Measurements from ENCODE around the gene CC2D1A. TPM values are rescaled to one million over a fixed set of nuclear protein-coding genes. Genes with fewer than 3 reads are reported as not detected.

The CC2D1A gene
- total RNA-seq, 1 donor, result 16.6 TPM

- no peak overlapping the region for H3K4me3 ChIP-seq (ENCODE audit: low read depth, low read length)
- TF ChIP-seq CTCF (IDR thresholded peaks at IDR 0.05; ENCODE audit: insufficient read depth, low read length), result no peak
- DNase-seq (ENCODE audit: low read depth), result no peak
Observed at GRCh38 chr19:13961826-13962698, 56.1 kb downstream of the CC2D1A start.

GRCh38 chr19:13962699-13963602, 57.0 kb downstream of the CC2D1A start:
- no peak overlapping the region for H3K4me3 ChIP-seq (ENCODE audit: low read depth, low read length)
- no peak for TF ChIP-seq CTCF (IDR thresholded peaks at IDR 0.05; ENCODE audit: insufficient read depth, low read length)
- no peak for DNase-seq (ENCODE audit: low read depth)

- no peak overlapping the region for H3K4me3 ChIP-seq (ENCODE audit: low read depth, low read length)
- TF ChIP-seq CTCF (IDR thresholded peaks at IDR 0.05; ENCODE audit: insufficient read depth, low read length), result no peak
- DNase-seq (ENCODE audit: low read depth), result no peak
Observed at GRCh38 chr19:13963603-13964105, 57.7 kb downstream of the CC2D1A start.

DNA sequence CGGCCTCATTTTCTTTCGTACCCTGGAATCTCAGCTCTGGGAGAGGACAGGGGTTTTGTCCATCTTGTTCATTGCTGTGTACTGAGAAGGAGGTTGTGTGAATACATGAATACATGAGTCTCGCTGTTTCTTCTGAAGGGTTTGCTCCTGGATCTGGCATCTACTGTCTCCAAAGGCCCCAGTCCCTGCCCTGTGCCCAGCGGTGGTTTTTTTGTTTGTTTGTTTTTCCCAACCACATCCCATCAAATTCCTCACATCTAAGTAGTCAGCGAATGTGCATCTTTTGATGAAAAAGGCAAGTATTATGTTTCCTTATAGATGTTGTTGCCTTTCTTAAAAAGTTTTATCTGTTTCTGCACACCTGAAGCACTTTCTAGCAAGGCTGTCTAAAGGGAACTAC, 58.8 kb downstream of the CC2D1A start:
- DNase-seq (ENCODE audit: low read depth), result no peak

GRCh38 chr19:13965377-13965896, 59.4 kb downstream of the CC2D1A start:
- H3K4me3 ChIP-seq (ENCODE audit: low read depth, low read length), result no peak overlapping the region
- TF ChIP-seq CTCF (IDR thresholded peaks at IDR 0.05; ENCODE audit: insufficient read depth, low read length), result no peak
- DNase-seq (ENCODE audit: low read depth), result no peak

More for the DNA sequence above, 58.8 kb downstream of the CC2D1A start:
- no peak overlapping the region for H3K4me3 ChIP-seq (ENCODE audit: low read depth, low read length)
- TF ChIP-seq CTCF (IDR thresholded peaks at IDR 0.05; ENCODE audit: insufficient read depth, low read length), result no peak

GRCh38 chr19:13965926-13966683, 60.1 kb downstream of the CC2D1A start:
- H3K4me3 ChIP-seq (ENCODE audit: low read depth, low read length), result no peak overlapping the region
- DNase-seq (ENCODE audit: low read depth), result no peak
- TF ChIP-seq CTCF (IDR thresholded peaks at IDR 0.05; ENCODE audit: insufficient read depth, low read length), result no peak
